Measurements from ENCODE around the gene C2CD5. TPM values are rescaled to one million over a fixed set of nuclear protein-coding genes. Genes with fewer than 3 reads are reported as not detected.
"Not testable (repeated sequence)": the region's sequence is repeated elsewhere in the genome, so short reads cannot be mapped to it uniquely, and the experiment has no call there.

C2CD5 gene
- total RNA-seq, 1 donor from 2014 or later, result 35.1 TPM

DNA sequence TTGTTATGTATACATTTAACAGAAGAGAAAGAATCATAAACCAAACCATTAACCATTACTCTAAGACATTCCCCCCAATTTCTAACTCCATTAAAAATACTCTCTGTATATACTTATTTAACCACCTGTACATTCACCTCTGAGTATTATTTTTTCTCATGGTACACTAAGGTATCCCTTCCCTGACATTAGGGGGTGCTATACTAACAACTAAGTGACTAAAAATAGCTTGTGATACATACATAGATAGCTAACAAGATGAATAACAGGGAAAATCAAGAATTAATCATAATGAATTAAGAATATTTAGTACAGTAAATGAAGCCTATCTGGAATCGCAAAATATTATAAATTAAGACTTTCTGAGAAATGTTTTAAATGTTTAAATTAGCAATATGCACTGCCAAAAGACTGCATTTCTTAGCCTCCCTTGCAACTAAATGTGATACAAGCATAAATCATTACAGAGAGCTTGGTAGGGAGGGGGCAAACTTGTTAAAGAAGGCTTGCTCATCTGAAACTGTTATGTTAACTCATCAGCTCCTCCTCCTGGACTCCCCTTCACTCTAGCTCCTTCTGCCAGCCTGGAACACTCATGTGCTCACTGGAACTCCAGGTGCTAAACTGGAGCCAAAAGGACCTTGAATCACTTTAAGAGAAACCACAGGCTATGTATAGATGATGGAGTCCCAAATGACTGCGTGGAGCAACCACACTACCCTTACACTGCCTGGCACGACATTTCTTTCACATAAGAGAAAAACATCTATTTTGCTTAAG lies 14.9 kb downstream of the C2CD5 start:
- H3K4me3 Mint-ChIP-seq, result no peak overlapping the region
- H3K4me1 Mint-ChIP-seq, result peaks cover 7% of the 10 kb centered on the region
- DNase-seq, result no peak
- intact Hi-C loops (cut with micrococcal nuclease), result loop anchor here (1.0 to 2.0 kb wide), 2 partner anchors 15 to 103 kb away; partner anchors contain the start of gene C2CD5
- H3K27ac Mint-ChIP-seq, result peak overlapping the region; percentile 66
- H3K27me3 Mint-ChIP-seq, result no peaks in the 10 kb centered on the region
- H3K36me3 Mint-ChIP-seq (ENCODE audit: low read depth), result peaks cover 37% of the 10 kb centered on the region
- H3K9me3 Mint-ChIP-seq, result no peaks in the 10 kb centered on the region

DNA sequence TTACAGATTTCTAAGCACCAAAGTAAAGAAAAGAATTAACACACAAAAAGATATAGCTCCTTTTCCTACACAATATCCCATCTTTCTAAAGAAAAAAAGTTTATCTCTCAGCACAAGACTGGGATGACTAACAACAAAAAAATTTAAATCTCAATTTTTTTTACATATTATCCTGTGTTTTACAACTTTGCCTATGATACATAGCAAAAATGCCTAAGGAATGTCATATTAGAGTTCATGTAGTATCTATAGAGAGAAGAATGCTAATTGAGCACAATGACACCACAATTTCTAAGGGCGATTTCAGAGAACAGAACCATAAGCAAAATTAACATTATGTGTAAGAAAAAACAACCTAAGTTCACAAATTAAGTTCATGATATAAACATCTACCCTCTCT lies 16.3 kb downstream of the C2CD5 start:
- Mint-ChIP-seq H3K9me3 (no peaks in the 10 kb centered on the region), H3K4me3 (no peak overlapping the region), H3K27ac (no peak overlapping the region), H3K36me3 (ENCODE audit: low read depth) (peaks cover 32% of the 10 kb centered on the region), H3K4me1 (peaks cover 4% of the 10 kb centered on the region), H3K27me3 (no peaks in the 10 kb centered on the region)
- DNase-seq, result no peak
- intact Hi-C loops (cut with micrococcal nuclease), result loop anchor here (2.0 kb wide), 1 partner anchor 17 kb away; the partner anchor contains the start of gene C2CD5

DNA sequence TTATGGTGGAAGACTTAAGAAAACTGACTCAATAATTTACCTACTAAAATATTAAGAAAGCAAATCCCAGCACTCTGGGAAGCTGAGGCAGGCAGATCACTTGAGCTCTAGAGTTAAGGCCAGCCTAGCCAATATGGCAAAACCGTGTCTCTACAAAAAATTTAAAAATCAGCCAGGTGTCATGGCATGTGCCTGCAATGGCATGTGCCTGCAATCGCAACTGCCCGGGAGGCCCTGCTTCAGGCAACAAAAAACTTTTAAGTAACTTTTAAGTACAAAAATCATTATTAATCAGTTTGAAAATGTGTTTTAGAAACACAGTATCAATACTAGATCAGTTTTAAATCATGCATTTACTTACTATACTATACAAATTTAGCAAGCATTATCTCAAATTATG lies 17.5 kb downstream of the C2CD5 start:
- intact Hi-C loops (cut with micrococcal nuclease), result no loop called here
- H3K27ac Mint-ChIP-seq, result no peak overlapping the region
- peaks cover 29% of the 10 kb centered on the region for H3K36me3 Mint-ChIP-seq (ENCODE audit: low read depth)

DNA sequence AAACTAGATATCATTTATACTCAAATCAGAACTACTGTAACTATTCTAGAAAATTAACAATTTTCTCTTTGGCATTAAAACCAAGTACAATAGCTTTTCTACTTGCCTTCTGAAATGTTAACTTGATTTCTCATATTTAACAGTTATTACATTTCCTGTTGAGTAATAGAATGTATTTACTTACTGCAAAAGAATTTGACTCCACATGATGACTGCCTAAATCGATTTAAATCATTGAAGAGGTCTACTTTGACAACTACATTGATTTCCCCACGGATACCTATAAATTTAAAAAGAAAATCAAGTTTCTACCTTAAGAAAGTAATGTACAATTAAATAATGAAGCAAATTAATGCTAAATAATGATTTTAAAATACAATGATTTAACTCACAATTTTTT lies 18.9 kb downstream of the C2CD5 start:
- Mint-ChIP-seq H3K36me3 (ENCODE audit: low read depth) (peaks cover 23% of the 10 kb centered on the region), H3K27ac (no peak overlapping the region), H3K27me3 (no peaks in the 10 kb centered on the region), H3K9me3 (no peaks in the 10 kb centered on the region), H3K4me3 (no peak overlapping the region), H3K4me1 (peaks cover 4% of the 10 kb centered on the region)
- DNase-seq, result no peak
- intact Hi-C loops (cut with micrococcal nuclease), result no loop called here

More for the DNA sequence above, 17.5 kb downstream of the C2CD5 start:
- Mint-ChIP-seq H3K4me3 (no peak overlapping the region), H3K9me3 (no peaks in the 10 kb centered on the region), H3K27me3 (no peaks in the 10 kb centered on the region), H3K4me1 (peaks cover 4% of the 10 kb centered on the region)
- no peak for DNase-seq

DNA sequence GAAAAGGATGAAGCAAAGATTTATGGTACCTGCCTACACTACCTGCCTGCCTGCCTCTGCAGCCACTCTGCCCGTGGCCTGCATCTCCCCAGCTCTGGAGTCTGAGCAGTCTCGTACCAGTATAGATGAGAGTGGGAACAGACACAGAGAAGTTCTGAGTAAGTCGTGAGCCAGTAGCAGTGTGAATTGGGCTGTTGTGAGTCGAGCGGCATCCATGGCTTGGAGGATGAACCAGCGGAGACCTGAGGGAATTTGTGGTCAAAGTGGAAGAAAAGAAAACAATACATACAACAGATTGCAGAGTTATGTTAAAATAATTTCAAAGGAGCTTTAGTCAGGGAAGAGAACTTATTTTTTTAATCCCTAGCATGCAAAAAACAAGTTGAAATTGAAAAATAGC lies 25.3 kb downstream of the C2CD5 start:
- H3K36me3 Mint-ChIP-seq (ENCODE audit: low read depth), result peaks cover 24% of the 10 kb centered on the region
- no peak overlapping the region for H3K27ac Mint-ChIP-seq
- H3K4me3 Mint-ChIP-seq, result no peak overlapping the region
- H3K27me3 Mint-ChIP-seq, result no peaks in the 10 kb centered on the region
- H3K9me3 Mint-ChIP-seq, result no peaks in the 10 kb centered on the region
- H3K4me1 Mint-ChIP-seq, result peaks cover 4% of the 10 kb centered on the region
- intact Hi-C loops (cut with micrococcal nuclease), result no loop called here
- peak; percentile 42 for DNase-seq

DNA sequence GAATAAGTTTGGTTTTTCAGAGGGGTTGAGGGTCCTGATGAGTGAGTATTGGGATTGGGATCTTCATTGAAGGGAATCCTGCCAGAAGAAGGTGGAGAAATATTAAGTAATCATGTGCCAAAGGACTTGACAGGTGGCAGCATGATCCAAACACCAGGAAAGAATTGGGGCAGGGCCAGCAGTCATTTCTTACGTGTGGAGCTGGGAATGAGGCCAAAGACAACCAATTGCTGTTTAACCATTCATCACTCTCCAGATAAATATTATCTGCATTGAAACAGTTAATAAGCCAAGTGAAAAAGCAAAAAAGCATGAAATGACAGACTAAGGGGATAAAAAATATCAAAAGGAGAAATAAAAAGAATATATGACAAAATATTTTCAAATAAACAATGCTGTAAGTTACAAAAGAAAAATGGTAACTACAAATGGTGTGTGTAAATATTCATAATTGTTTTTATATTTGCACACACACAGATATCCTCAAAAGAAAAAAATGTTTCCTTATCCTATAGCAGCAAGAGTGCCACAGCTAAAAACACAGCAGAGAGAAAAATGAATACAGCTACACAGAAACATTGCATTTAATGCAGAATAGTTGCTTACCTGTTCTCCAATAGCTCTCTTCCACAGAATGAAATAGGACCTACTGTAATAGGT lies 26.2 kb downstream of the C2CD5 start:
- Mint-ChIP-seq H3K27ac (no peak overlapping the region), H3K36me3 (ENCODE audit: low read depth) (peaks cover 24% of the 10 kb centered on the region), H3K27me3 (no peaks in the 10 kb centered on the region), H3K9me3 (no peaks in the 10 kb centered on the region), H3K4me1 (peaks cover 3% of the 10 kb centered on the region), H3K4me3 (no peak overlapping the region)
- intact Hi-C loops (cut with micrococcal nuclease), result no loop called here
- DNase-seq, result no peak

DNA sequence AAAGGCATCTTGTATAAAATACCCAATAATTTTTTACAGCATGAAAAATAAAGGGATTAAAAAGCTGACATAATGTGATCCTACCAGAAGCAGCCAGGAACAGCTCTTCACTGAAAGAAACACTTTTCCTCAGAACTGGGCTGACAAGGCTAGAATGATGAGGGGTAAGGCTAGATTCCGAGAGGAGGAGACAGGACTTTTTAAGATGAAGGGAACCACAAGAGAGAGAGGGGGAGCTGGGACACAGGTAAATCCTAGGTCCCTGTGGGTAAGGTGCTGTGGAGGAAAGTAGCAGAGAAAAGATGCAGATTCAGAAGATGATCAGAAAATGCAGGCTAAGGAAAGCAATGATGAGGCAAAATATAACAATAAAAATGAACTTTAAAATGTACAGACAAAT lies 29.5 kb downstream of the C2CD5 start:
- Mint-ChIP-seq H3K4me3 (no peak overlapping the region), H3K9me3 (no peaks in the 10 kb centered on the region), H3K36me3 (ENCODE audit: low read depth) (peaks cover 19% of the 10 kb centered on the region), H3K27ac (no peak overlapping the region), H3K4me1 (peaks cover 3% of the 10 kb centered on the region), H3K27me3 (no peaks in the 10 kb centered on the region)
- no peak for DNase-seq
- intact Hi-C loops (cut with micrococcal nuclease), result no loop called here

DNA sequence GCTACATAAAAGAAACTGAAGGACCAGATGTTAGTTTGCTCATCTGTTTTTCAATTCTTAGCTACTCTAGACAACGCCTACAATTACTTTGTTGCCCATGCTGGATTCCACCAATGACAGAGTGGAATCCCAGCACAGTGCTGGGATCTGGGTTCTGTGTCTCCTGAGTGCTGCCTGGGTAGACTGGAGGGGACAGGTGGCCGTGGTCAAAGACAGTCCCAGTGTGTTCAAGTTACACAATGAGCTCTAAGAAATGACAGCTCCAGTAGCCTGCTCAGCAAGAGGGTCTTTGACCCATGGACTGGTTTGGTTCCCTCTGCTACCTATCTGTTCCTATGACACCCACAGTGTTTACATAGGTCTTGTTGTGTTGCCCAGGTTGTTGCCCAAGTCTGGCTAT lies 38.5 kb downstream of the C2CD5 start:
- no peak overlapping the region for H3K4me3 Mint-ChIP-seq
- intact Hi-C loops (cut with micrococcal nuclease), result no loop called here
- DNase-seq, result no peak

DNA sequence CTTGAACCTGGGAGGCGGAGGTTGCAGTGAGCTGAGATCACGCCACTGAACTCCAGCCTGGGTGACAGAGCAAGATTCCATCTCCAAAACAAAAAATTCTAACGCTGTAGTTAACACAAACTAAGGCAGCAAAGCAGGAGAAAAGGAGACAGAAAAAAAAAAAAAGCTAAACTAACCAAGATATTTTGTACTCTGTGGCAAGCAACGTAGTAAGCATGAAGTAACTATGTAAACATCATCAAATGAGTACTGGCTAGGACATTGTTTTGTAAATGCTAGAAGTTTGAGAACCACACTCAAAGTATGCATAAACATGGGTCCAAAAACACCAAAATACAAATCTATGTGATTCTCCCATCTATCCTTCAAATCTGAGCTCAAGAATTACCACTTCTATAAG lies 44.2 kb downstream of the C2CD5 start:
- Mint-ChIP-seq H3K4me3 (no peak overlapping the region), H3K27me3 (no peaks in the 10 kb centered on the region), H3K36me3 (ENCODE audit: low read depth) (peaks cover 15% of the 10 kb centered on the region), H3K4me1 (no peaks in the 10 kb centered on the region), H3K27ac (no peak overlapping the region), H3K9me3 (no peaks in the 10 kb centered on the region)
- no peak for DNase-seq
- intact Hi-C loops (cut with micrococcal nuclease), result no loop called here

More for the DNA sequence above, 38.5 kb downstream of the C2CD5 start:
- H3K36me3 Mint-ChIP-seq (ENCODE audit: low read depth), result peaks cover 13% of the 10 kb centered on the region
- H3K27me3 Mint-ChIP-seq, result no peaks in the 10 kb centered on the region
- no peaks in the 10 kb centered on the region for H3K4me1 Mint-ChIP-seq
- H3K27ac Mint-ChIP-seq, result no peak overlapping the region
- no peaks in the 10 kb centered on the region for H3K9me3 Mint-ChIP-seq

DNA sequence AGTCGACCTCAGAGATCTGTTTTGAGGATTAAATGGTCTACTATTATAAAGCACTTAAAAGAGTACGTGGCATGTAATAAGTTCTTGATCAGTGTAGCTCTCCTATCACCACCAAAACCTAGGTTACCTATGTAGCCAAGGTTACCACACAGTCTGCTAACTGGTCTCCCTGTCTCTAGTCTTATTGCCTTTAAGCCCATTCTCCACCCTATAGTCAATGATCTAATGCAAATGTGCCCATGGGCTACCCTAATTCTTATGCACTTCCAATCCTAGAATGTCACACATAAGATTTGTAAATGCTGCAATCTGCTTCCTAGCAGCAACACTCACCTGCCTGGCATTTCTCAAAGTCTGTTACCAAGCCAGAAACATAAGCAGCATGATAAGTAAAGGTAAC lies 44.9 kb downstream of the C2CD5 start:
- no peak overlapping the region for H3K4me3 Mint-ChIP-seq
- H3K9me3 Mint-ChIP-seq, result no peaks in the 10 kb centered on the region
- peaks cover 12% of the 10 kb centered on the region for H3K36me3 Mint-ChIP-seq (ENCODE audit: low read depth)
- DNase-seq, result no peak
- intact Hi-C loops (cut with micrococcal nuclease), result no loop called here
- no peaks in the 10 kb centered on the region for H3K27me3 Mint-ChIP-seq
- no peaks in the 10 kb centered on the region for H3K4me1 Mint-ChIP-seq
- H3K27ac Mint-ChIP-seq, result no peak overlapping the region

DNA sequence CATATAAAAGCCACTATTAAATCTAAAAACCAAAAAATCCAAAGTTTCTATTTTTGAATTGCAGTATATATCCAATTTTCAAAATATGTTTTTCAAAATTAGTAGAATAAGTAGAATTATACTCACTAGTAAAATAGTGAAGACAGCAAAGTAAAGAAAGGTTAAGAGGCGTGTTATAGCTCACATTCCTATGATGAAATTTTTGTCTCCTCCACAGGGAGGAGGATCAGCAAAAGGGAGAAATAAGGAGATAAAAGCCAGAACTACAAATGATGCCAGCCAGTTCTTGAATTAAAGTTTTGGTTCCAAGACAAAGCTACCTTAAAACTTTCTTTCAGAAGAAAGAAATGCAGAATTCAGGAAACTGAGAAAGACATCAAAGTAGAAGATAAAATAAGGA lies 50.0 kb downstream of the C2CD5 start:
- no peak for DNase-seq
- Mint-ChIP-seq H3K9me3 (no peaks in the 10 kb centered on the region), H3K27me3 (no peaks in the 10 kb centered on the region), H3K27ac (no peak overlapping the region), H3K36me3 (ENCODE audit: low read depth) (peaks cover 28% of the 10 kb centered on the region), H3K4me3 (no peak overlapping the region), H3K4me1 (no peaks in the 10 kb centered on the region)
- intact Hi-C loops (cut with micrococcal nuclease), result no loop called here

DNA sequence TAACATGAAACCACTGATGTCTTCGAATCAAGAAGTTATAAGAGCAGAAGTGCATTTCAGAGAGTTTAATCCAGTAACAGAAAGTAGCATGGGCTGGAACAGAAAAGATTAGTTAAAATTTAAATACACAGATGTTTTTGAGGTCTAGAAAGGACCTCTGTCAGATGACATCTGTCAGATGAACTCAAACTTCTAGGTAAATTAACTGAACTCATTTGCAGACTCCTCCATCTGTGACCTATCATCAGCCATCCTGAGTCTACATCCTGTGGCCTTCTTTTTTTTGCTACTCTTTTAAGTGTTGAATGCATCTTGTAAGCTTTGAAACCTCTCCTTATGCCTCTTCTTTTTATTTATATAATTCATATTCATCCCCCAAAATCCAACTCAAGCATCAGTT lies 53.3 kb downstream of the C2CD5 start:
- peaks cover 34% of the 10 kb centered on the region for H3K36me3 Mint-ChIP-seq (ENCODE audit: low read depth)
- H3K4me3 Mint-ChIP-seq, result no peak overlapping the region
- H3K27me3 Mint-ChIP-seq, result no peaks in the 10 kb centered on the region
- no peaks in the 10 kb centered on the region for H3K4me1 Mint-ChIP-seq
- DNase-seq, result no peak
- intact Hi-C loops (cut with micrococcal nuclease), result no loop called here
- H3K27ac Mint-ChIP-seq, result no peak overlapping the region
- H3K9me3 Mint-ChIP-seq, result no peaks in the 10 kb centered on the region

DNA sequence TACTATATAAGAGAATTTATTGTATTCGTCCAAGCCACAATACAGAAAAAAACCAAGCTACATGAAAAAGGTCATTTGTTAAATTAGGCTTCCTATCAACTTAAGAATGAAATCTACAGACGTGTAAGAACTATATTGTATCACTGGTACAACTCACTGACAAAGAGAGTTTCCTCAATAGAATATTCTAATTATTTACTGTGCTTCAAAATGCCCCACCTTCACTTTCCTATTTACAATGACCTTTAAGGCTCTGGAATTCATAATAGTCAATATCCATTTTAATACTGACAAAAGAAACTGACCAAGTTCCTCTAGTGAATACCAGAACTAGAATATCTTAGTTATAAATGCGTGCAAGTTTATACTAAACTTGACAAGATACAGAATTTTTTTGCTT lies 55.9 kb downstream of the C2CD5 start:
- Mint-ChIP-seq H3K4me3 (no peak overlapping the region), H3K27me3 (no peaks in the 10 kb centered on the region), H3K36me3 (ENCODE audit: low read depth) (peaks cover 42% of the 10 kb centered on the region), H3K9me3 (no peaks in the 10 kb centered on the region), H3K4me1 (no peaks in the 10 kb centered on the region), H3K27ac (no peak overlapping the region)
- DNase-seq, result no peak
- intact Hi-C loops (cut with micrococcal nuclease), result no loop called here

DNA sequence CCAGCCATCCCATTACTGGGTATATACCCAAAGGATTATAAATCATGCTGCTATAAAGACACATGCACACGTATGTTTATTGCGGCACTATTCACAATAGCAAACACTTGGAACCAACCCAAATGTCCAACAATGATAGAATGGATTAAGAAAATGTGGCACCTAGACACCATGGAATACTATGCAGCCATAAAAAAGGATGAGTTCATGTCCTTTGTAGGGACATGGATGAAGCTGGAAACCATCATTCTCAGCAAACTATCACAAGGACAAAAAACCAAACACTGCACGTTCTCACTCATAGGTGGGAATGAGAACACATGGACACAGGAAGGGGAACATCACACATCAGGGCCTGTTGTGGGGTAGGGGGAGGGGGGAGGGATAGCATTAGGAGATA lies 56.7 kb downstream of the C2CD5 start:
- H3K27me3 Mint-ChIP-seq; intact Hi-C loops (cut with micrococcal nuclease); H3K4me1 Mint-ChIP-seq; H3K9me3 Mint-ChIP-seq; H3K4me3 Mint-ChIP-seq; H3K27ac Mint-ChIP-seq; DNase-seq: not testable (repeated sequence)
- peaks cover 44% of the 10 kb centered on the region for H3K36me3 Mint-ChIP-seq (ENCODE audit: low read depth)
